ENCODE measurements around the gene SSBP3.

The SSBP3 gene

DNA sequence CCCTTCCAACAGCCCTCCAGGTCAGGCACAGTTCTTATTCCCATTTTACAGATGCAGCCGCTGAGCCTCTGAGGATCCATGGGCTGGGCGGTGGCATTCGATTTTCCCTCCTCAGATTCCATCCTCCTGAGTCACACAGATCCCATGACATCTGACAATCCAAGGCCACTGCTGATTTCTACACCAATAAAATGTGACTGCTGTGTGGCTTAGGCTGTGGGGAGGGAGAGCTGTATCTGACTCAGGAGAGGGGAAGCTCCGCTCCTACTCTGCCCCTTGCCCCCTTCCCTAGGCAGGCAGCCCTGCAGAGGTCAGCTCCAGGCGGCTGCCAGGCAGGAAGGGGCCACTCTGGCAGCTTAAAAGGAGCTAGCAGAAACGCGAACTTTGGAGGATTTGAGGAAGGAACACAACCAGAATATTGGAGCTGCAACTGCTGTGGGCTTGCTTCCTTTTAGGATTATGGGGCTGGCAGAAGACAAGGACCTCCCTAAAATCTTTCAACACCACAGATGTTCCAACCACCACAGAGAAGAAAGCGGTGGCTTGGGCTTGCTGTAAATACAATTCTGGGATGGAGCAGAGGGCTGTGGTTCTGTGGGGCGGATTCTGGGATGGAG lies 156.3 kb downstream of the SSBP3 start:
- TF ChIP-seq FOXP2 (optimal IDR thresholded peaks at IDR 0.05; ENCODE audit: borderline replicate concordance, extremely low read depth, extremely low read length, insufficient read depth) = no peak
- TF ChIP-seq SIN3A (IDR thresholded peaks at IDR 0.05; ENCODE audit: borderline replicate concordance, insufficient read depth, low read length) = no peak
- TF ChIP-seq, protein P1, sequence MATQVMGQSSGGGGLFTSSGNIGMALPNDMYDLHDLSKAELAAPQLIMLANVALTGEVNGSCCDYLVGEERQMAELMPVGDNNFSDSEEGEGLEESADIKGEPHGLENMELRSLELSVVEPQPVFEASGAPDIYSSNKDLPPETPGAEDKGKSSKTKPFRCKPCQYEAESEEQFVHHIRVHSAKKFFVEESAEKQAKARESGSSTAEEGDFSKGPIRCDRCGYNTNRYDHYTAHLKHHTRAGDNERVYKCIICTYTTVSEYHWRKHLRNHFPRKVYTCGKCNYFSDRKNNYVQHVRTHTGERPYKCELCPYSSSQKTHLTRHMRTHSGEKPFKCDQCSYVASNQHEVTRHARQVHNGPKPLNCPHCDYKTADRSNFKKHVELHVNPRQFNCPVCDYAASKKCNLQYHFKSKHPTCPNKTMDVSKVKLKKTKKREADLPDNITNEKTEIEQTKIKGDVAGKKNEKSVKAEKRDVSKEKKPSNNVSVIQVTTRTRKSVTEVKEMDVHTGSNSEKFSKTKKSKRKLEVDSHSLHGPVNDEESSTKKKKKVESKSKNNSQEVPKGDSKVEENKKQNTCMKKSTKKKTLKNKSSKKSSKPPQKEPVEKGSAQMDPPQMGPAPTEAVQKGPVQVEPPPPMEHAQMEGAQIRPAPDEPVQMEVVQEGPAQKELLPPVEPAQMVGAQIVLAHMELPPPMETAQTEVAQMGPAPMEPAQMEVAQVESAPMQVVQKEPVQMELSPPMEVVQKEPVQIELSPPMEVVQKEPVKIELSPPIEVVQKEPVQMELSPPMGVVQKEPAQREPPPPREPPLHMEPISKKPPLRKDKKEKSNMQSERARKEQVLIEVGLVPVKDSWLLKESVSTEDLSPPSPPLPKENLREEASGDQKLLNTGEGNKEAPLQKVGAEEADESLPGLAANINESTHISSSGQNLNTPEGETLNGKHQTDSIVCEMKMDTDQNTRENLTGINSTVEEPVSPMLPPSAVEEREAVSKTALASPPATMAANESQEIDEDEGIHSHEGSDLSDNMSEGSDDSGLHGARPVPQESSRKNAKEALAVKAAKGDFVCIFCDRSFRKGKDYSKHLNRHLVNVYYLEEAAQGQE (IDR thresholded peaks at IDR 0.05; ENCODE audit: insufficient read depth in 1 of 2, low read depth in 2 of 2, low read length in 2 of 2) = no peak
- TF ChIP-seq POLR2AphosphoS5 (IDR thresholded peaks at IDR 0.05; ENCODE audit: low read depth, low read length) = no peak
- no peak for TF ChIP-seq TAF1 (IDR thresholded peaks at IDR 0.05; ENCODE audit: borderline replicate concordance, insufficient read depth, low read length)

DNA sequence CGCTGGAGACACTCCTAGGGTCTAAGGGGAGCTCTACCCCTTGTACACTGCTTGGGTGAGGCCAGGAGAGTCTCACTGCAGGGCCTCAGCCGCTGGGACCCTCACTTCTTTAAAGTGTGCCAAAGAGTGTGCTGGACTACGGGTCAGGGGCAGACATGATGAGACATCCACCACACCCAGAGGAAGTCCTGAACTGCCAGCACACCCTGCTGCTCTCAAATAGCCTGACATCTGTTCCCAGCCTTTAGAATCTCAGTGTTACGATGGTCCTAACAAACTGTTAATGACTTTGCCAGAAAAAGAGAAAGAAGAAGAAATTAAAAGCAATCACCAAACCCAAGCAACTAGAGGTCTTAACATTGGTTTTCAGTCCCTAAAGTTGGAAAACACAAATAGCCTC lies 157.2 kb downstream of the SSBP3 start:
- TF ChIP-seq SIN3A (IDR thresholded peaks at IDR 0.05; ENCODE audit: borderline replicate concordance, insufficient read depth, low read length) = no peak
- TF ChIP-seq, protein P1 (IDR thresholded peaks at IDR 0.05; ENCODE audit: insufficient read depth in 1 of 2, low read depth in 2 of 2, low read length in 2 of 2) = no peak
- no peak for TF ChIP-seq FOXP2 (optimal IDR thresholded peaks at IDR 0.05; ENCODE audit: borderline replicate concordance, extremely low read depth, extremely low read length, insufficient read depth)
- no peak for TF ChIP-seq POLR2AphosphoS5 (IDR thresholded peaks at IDR 0.05; ENCODE audit: low read depth, low read length)
- no peak for TF ChIP-seq TAF1 (IDR thresholded peaks at IDR 0.05; ENCODE audit: borderline replicate concordance, insufficient read depth, low read length)

GRCh38 chr1:54247863-54248515 lies 158.2 kb downstream of the SSBP3 start:
- TF ChIP-seq SIN3A (IDR thresholded peaks at IDR 0.05; ENCODE audit: borderline replicate concordance, insufficient read depth, low read length) = no peak
- no peak for TF ChIP-seq TAF1 (IDR thresholded peaks at IDR 0.05; ENCODE audit: borderline replicate concordance, insufficient read depth, low read length)
- TF ChIP-seq FOXP2 (optimal IDR thresholded peaks at IDR 0.05; ENCODE audit: borderline replicate concordance, extremely low read depth, extremely low read length, insufficient read depth) = no peak
- TF ChIP-seq, protein P1 (IDR thresholded peaks at IDR 0.05; ENCODE audit: insufficient read depth in 1 of 2, low read depth in 2 of 2, low read length in 2 of 2) = no peak
- TF ChIP-seq POLR2AphosphoS5 (IDR thresholded peaks at IDR 0.05; ENCODE audit: low read depth, low read length) = no peak

DNA sequence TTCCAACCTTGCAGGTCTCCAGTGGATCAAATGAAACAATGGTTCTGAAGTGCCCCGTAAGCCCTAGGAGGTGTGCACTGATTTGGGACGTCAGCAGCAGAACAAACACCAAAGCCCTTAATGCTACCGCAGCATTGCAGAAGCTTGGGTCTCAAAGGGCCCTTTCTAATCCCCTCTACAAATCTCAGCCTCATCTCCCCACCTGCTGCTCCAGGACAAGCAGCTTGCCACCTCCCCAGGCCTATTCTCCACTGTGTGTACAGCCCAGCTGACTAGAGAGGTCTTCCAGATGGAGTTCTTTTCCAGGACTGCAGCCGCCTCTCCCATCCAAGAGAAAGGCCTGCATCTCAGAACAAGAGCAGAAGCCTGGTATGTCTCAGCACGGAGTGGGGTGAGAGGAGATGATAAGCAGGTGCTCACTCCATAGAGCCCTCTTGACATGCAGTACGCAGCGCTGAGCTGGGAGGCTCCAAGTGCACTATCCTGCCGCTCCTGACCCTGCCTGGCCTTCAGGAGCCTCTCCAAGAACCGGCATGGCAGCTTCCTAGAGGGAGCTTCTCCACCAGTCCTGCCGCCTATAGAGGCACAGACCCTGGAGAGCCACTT lies 160.0 kb downstream of the SSBP3 start:
- TF ChIP-seq FOXP2 (optimal IDR thresholded peaks at IDR 0.05; ENCODE audit: borderline replicate concordance, extremely low read depth, extremely low read length, insufficient read depth) (no peak), TAF1 (IDR thresholded peaks at IDR 0.05; ENCODE audit: borderline replicate concordance, insufficient read depth, low read length) (no peak), POLR2AphosphoS5 (IDR thresholded peaks at IDR 0.05; ENCODE audit: low read depth, low read length) (no peak), SIN3A (IDR thresholded peaks at IDR 0.05; ENCODE audit: borderline replicate concordance, insufficient read depth, low read length) (no peak)
- TF ChIP-seq, protein P1 (IDR thresholded peaks at IDR 0.05; ENCODE audit: insufficient read depth in 1 of 2, low read depth in 2 of 2, low read length in 2 of 2) = no peak

All from PFSK-1 (cell line).